ENCODE results near the gene ADAMTS8.

DNA sequence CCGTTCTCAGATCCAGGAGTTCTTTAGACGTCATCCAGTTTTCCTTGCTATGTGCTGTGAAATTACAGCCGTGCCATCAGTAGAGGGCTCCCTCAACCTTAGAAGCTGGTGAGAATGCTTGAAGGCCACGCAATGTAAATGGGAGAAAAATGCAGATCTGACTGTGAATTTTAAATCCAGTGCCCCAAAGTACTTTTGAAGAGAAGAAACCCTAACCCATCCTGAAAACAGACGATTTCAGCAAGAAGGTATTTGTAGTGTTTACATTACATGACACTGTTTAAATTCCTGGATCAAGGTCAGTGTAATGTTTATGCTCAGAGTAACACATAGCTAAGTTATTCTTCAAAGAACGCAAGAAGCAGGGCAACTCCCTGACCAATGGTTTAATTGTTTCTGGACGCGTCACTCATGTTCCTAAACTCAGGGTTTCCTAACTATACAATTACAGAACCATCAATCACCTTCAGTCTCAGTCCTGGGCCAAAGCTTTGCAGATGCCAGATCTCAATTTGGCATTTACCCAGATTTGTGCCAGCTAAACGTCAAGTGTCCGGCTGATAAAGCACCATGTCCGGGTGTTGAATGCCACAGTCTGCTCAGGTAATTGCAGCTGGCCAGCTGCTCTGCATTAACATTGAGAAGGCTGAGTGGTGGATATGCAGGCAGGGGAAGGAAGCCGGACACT is 38.2 kb downstream of the ADAMTS8 start:
- TF ChIP-seq, protein P1, sequence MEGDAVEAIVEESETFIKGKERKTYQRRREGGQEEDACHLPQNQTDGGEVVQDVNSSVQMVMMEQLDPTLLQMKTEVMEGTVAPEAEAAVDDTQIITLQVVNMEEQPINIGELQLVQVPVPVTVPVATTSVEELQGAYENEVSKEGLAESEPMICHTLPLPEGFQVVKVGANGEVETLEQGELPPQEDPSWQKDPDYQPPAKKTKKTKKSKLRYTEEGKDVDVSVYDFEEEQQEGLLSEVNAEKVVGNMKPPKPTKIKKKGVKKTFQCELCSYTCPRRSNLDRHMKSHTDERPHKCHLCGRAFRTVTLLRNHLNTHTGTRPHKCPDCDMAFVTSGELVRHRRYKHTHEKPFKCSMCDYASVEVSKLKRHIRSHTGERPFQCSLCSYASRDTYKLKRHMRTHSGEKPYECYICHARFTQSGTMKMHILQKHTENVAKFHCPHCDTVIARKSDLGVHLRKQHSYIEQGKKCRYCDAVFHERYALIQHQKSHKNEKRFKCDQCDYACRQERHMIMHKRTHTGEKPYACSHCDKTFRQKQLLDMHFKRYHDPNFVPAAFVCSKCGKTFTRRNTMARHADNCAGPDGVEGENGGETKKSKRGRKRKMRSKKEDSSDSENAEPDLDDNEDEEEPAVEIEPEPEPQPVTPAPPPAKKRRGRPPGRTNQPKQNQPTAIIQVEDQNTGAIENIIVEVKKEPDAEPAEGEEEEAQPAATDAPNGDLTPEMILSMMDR (IDR thresholded peaks at IDR 0.05) = no peak
- TF ChIP-seq POLR2AphosphoS5 (IDR thresholded peaks at IDR 0.05; ENCODE audit: insufficient read depth in 1 of 2, low read depth in 1 of 2) (no peak), POLR2A (IDR thresholded peaks at IDR 0.05) (no peak)

Data from vagina (tissue), 2 donors.